ENCODE measurements around the gene AGMAT. TPM values are rescaled to one million over a fixed set of nuclear protein-coding genes. Genes with fewer than 3 reads are reported as not detected.

The AGMAT gene
- total RNA-seq, 1 donor from 2014 or later: 58.0 TPM

DNA sequence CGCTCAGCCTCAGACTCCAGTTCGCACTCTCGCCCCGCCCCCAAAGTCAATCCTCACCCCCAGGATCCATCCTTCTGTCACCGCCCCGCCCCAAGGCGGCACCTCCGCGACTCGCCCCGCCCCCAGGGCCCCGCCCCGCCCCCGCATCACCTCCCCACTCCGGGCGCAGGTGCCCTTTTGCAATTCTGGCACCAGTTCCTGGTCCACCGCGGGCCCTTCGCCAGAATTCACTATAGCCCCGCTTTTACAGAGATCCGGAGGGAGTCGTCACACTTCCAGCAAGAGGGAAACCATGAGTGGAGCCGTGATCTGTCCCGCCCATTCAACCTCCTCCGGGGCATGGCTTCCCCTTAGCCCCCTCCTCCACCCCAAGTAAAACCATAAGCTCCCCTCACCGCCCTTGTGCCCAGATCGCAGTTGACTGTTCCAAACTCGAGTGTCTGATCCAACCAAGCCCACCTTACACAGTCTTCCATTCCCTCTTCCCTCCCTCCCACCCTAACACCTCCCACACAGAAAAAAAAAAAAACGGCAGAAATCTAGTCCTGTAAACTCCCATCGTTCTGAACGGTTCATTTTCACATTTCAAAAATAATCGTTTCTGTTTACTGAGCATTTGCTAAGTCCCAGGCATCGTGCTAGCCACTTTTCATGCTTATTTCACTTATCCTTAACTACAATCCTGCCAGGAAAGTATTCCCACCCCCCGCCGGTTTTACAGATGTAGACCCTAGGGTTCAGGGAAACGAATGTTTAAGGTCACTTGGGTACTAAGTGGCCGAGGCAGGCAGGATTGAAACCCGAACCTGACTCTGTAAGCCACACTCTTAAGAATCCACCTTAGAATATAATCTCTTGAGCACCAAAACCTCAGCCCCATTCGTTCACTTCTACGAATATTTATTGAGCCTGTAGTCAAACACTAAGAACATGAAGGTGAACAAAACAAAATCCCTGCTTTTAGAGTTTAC lies 59.5 kb downstream of the AGMAT start:
- ATAC-seq (peak; percentile 62), DNase-seq (ENCODE audit: low spot score) (peak; percentile 48)

DNA sequence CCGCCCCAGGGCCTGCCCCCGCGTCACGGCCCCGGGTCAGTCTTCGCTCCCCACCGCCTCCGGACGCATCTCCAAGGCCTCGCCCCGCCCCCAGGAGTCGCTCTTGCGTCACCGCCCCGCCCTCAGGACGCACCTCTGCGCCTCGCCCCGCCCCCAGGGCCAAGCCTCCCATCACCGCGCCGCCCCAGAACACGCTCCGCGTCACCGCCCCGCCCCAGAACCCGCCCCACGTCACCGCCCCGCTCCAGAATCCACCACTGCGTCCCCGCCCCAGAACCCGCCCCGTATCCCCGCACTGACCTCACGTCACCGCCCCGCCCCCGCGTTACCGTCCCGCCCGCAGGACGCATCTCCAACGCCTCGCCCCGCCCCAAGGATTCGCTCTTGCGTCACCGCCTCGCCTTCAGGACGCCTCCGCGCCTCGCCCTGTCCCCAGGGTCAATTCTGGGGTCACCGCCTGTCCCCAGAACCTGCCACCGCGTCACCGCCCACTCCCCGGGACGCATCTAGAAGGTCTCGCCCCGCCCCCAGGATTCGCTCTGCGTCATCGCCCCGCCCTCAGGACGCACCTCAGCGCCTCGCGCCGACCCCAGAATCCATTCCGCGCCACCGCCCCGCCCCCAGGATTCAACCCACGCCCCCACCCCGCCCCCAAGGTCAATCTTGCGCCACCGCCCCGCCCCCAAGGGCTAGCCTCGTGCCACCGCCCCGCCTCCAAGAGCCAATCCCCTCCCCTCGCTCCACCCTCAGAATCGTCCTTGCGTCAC lies 60.4 kb downstream of the AGMAT start:
- peak; percentile 100 for DNase-seq (ENCODE audit: low spot score)
- ATAC-seq: peak; percentile 65

DNA sequence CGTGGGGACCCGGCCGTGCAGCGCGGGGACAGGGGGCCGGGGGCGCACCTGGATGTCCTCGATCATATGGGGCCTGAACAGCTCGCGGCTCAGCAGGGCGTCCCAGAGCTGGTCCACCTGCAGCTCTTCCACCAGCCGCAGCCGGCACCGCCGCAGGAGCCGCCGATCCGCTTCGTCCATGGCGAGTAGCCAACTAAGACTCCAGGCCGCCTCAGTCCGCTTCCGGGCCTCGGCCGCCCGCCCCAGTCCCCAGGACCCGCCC lies 60.9 kb downstream of the AGMAT start, which contains the start of gene CASP9:
Gene CASP9, minus strand, starts transcription at position 195 of the 262 bp plus-strand sequence. Its CDS starts 15 bp downstream, at position 180.
- no peak for ATAC-seq

DNA sequence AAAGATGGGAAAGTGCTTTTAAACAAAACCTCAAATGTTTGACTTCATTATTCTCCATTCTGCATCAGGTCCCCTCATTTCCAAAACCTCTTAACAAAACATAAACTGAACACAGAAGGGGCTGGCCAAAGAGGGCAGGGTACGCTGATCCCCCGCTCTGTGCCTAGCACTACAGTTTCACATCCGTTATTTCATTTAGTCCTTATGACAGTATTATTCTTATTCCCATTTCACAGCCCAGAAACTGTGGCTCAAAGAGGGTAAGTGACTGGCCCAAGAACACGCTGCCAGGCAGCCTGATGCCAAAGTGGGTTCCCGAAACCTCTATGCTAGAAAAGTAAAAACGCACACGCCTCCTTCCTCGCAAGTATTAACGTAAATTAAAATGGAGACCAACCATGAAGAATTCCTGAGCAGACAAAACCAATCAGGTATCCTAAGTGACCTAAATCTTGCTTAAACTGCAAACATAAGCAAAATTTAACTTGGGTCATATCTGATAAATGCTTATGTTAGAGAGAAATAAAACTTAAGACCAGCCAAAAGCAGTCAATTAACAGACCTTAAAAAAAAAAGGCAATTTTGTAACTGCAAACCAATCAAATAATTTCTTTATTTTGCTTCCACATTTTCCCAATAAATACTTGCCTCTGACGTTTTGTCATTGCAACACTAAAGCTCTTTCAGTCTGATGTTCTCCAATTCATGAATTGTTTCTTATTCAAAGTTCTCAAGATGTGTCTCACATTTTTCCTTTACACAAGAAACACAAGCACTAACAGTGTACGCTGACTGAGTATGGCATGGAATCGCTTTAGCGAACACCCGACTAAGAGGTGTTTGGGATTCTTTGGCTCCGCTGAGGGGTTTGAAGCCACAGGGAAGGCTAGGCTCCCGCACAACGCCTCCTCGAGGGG lies 61.5 kb downstream of the AGMAT start:
- ATAC-seq (no peak), DNase-seq (ENCODE audit: low spot score) (peak; percentile 43)

More for the DNA sequence above, 60.9 kb downstream of the AGMAT start, which contains the start of gene CASP9:
- DNase-seq (ENCODE audit: low spot score): no peak

GRCh38 chr1:15522551-15522950 lies 62.3 kb downstream of the AGMAT start:
- ATAC-seq (no peak), DNase-seq (ENCODE audit: low spot score) (peak; percentile 42)

Other genes with a start within 250 kb of the AGMAT start
- gene EFHD2, start 175.2 kb downstream of the AGMAT start, total RNA-seq: 11.4 TPM
- 2.7 TPM for gene CTRC, start 146.6 kb downstream of the AGMAT start, total RNA-seq
- gene CELA2A, start 128.3 kb downstream of the AGMAT start, total RNA-seq: 0.91 TPM
- 0.83 TPM for gene CELA2B, start 108.9 kb downstream of the AGMAT start, total RNA-seq
- gene CASP9, start 60.8 kb downstream of the AGMAT start, total RNA-seq: 8.7 TPM
- gene DNAJC16, start 58.2 kb downstream of the AGMAT start, total RNA-seq: 10.0 TPM
- 50.1 TPM for gene DDI2, start 32.4 kb upstream of the AGMAT start, total RNA-seq
- gene PLEKHM2, start 99.3 kb upstream of the AGMAT start, total RNA-seq: 22.0 TPM
- gene SLC25A34, start 151.2 kb upstream of the AGMAT start, total RNA-seq: 12.3 TPM
- gene TMEM82, start 157.4 kb upstream of the AGMAT start, total RNA-seq: 33.0 TPM
- gene FBLIM1, start 173.7 kb upstream of the AGMAT start, total RNA-seq: 6.2 TPM
- gene UQCRHL, start 222.6 kb upstream of the AGMAT start, total RNA-seq: 0.98 TPM